Inflammatory macrophage (primary cell): Measurements from ENCODE around the gene PPARD.
"Not testable (repeated sequence)": the region's sequence is repeated elsewhere in the genome, so short reads cannot be mapped to it uniquely, and the experiment has no call there.

ENCODE experiments used
- DNase-seq, 2 donors: peaks; one replicate each; pipeline ENCODE4 v3.0.0-alpha.2; 2020 to 2022
- total RNA-seq, 18 experiments: gene quantifications; one replicate each; lab custom pipeline; 2026; ENCODE audit warnings: mixed read lengths in 6 of 18, inconsistent platforms in 2 of 18; lab: John Stamatoyannopoulos, UW

Gene PPARD
- 27.2 to 176 (median 78.5) reads per million in 18 experiments for total RNA-seq

DNA sequence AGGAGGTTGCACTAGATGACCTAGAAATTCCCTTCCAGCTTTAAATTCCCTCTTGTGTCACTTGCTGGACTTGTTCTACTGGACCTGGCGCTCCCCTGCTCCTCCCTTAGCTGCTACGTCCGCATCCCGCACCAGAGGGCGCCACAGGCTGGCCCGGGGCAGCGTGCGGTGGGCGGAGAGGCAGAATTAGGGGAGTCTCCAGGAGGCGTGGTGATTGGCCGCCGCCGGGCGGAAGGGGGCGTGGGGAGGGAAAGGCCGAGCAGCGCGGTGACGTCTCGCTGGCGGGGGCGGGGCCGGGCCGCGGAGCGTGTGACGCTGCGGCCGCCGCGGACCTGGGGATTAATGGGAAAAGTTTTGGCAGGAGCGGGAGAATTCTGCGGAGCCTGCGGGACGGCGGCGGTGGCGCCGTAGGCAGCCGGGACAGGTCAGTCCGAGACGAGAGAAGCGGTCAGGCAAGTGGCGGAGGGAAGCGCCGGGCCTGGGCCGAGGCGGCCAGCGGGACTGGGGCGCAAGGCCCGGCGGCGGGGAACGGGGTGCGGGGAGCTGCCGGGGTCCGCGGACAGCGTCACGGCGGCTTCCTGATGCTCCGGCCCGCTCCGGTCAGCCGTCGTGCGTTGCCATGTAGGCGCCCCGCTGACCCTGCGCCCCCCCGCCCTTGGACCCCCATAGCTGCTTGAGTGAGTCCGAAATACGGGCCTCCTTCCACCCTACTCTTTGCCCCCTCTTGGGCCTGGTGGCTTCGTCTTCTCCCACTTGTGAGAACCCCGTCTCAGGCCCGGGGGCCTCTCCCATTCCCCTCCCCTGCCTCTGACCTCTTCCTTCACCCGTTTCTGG, at the start of gene PPARD:
PPARD (plus strand) TSS at position 301 of the 834 bp plus-strand sequence. CDS start 68,530 bp downstream, outside the sequence.
- peak; percentile 96 to 98 for DNase-seq

DNA sequence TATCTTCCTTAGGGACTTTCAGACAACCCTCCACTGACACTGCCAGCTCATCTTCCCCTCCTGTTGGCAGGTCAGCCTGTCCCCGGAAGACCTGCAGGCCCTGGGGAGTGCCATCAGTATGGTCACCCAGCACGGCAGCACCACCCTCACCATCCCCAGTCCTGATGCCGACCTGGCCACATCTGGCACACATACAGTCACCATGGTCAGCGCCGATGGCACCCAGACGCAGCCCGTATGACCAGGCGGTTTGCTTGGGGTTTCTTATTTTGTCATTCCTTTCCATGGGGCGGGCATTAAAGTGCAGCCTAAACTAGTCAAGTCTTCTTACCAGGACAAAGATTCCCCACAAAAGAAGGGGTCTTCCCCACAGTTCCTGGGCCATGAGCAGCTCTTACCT, 48.7 kb upstream of the PPARD start:
- no peak for DNase-seq

DNA sequence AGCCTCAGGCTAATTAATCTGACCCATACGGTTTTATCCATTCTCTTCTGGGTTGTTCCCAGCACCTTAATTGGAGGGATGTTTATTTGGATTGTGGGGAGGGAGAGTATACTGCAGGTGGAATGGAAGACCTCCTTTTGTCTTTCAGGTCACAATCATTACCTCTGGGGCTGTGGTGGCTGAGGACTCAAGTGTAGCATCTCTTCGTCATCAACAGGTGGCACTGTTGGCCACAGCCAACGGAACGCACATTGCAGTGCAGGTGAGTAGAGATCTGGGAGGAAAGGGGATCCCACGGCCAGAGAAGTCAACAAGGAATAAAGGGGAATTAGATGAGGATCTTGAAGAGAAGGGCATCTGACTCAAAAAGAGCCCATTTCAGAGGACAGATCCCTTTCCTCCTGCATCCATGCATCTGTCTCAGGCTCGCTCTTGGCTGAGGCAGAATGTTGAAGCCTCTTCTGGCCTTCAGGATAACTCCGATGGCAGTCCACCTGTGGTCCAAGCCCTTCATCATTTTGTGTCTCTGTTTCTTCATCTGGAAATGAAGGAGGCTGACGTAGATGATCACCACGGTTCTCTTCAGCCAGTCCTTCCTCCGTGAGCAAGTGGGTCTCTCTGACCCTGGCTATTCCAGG, 47.9 kb upstream of the PPARD start:
- DNase-seq: peak; percentile 10 to 44

DNA sequence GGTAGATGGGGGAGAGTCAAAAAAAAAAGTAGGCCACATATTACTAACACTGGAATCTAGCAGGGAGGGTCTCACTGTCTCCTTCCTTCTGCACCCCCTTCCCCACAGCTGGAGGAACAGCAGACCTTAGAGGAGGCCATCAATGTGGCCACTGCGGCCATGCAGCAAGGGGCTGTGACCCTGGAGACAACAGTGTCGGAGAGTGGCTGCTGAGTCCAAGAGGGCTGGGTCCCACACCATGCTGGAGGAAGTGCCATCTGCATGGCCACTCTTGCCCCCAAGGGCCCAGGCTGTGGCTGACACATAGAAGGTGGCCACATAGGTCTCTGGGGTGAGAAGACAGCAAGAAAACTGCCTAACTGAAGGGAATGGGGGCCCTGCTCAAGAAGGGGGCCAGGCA, 47.3 kb upstream of the PPARD start:
- no peak for DNase-seq

DNA sequence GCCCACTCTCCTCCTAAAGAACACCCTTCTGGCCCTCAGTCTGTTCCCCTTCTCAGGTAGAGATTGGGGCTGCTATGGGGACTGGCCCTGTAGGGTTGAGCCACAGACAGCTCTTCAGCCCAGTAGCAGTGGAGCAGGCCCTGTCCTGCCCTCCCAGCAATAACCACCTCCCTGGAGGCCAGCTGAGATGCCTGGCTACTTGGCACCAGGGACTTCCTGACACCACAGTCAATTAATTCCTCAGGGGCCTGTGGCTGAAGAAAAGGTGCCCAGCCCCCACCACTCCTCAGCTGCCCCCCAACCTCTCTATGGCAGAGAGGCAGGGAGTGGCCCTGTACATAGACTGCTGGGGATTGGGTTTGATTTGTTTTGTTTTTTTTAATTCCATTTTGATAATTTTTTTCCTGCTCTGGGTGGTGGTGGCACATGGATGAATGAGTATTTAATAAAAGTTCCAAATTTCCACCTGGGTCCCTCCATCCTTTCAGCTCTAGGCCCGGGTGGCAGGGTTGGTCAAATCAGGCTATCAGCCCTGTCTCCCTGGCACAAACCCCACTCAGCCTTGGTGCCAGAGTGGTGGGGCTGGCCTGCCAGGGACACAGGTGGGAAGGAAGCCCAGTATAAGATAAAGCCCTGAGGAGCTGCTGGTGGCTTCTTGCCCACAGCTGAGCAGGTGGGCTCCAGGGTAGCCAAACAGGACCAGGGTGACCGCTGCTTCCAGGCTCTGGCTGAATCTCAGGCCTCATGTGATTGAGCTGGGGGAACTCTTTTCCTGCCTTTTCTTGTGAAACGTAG, 46.6 kb upstream of the PPARD start:
- no peak for DNase-seq

DNA sequence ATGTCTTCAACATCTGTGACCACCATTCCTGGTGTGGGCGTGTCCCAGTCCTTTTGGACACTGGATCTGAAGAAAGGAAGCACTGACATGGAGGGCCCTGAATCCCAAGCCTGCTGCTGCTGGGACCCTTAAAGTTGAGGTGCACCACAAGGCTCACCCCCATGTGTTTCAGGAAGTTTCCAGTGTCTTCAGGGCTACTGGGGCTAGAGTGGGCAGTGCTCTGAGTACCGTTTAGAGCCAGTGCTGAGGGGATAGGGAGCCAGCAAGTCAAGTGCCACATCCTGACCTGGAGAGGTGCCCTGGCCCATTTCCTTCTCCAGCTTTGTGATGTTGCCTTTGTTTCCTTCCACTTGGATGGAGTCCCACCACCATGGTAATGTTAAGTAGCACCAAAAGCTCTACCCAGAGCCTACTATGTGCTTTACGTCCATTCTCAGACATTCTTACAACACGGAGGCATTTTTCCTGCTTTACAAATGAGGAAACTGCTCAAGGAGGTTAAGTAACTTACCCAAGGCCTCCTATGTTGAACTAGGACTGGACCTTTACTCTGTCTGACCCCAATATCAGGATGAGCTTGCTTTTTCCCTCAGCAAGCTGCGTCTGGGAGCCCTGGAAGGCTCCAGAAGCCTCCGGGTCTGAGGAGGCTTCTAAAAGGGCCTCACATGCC, 45.3 kb upstream of the PPARD start:
- DNase-seq: peak; percentile 41 to 46

DNA sequence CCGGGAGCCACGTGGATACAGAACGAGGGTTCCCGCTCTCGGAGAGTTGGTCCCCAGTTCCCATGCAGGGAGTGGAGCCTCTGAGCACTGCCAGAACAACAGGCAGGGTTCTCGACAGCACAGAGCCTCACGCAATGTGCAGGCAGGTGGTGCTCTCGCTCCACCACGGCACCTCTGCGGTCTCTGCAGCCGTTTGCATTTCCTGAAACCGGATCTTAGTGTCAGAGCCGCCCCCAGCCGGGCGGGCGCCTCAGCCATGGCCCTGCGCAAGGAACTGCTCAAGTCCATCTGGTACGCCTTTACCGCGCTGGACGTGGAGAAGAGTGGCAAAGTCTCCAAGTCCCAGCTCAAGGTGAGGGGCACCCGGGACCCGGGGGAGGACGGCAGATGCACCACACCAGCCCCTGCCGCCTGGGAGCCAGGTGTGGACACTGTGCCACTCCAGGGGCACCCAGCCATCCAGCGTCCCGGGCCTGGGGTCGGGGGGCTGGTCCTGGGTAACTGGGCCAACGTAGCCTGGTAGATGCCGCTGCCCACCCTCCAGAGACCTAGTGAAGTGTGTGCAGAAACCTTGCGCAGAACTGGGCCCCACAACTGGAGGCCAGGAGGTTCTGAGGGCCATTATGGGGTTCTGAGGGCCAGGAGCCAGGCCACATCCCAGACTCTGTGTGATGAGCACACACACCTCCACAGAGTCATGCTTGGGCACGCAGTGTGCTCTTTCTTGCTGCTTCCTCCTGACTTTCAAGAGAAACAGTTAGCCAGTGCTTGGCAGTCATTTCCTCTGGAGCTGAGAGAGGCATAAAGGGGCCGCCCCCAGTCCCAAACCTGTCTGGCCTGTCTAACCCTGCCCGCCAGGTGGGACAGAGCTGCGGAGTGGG, 44.5 kb upstream of the PPARD start, which contains the start of gene DEF6:
DEF6 (plus strand) TSS at position 218 of the 881 bp plus-strand sequence; CDS start at position 257, 39 bp downstream.
- peak; percentile 82 to 90 for DNase-seq

DNA sequence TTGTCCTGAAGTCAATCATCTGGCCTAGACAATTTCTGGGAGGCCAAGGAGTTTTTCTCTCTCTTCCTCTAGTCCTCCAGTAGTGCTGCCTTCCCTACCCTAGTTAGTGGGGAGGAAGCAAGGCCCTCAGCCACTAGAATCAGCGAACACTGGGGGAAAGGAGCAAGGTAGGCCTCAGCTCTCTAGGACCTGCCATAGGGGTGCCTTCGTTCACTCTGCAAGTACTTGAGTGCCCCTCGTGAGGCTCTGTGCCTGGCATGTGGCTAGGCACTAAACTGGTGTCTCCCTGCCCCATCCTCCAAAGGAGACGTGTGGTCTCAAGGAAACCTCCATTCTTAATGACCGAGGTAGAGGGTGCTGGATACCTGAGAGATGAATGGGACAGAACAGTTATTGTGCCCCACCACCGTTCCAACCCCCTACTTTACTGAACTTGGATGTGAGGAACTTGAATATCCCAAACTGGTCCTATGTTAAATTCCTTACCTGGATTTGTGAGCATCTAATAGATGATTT, 43.7 kb upstream of the PPARD start:
- no peak for DNase-seq

DNA sequence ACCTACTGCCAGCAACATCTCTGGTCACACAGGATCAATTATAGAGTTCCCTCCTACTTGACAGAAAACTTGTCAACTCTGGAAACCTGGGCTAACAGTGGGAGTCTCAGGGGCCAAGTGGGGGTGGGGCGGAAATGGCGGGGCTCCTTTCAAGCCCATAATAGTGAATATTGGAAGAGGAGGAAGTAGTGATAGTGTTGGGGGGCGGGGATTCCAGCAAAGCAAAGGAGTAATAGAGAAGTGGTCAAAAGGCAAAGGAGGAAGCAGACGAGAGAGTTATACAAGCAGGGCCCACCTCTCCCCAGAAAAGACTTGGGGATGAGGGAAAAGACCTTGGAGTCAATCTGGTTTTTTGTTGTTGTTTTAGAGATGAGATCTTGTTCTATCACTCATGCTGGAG, 42.7 kb upstream of the PPARD start:
- peak; percentile 63 to 76 for DNase-seq

DNA sequence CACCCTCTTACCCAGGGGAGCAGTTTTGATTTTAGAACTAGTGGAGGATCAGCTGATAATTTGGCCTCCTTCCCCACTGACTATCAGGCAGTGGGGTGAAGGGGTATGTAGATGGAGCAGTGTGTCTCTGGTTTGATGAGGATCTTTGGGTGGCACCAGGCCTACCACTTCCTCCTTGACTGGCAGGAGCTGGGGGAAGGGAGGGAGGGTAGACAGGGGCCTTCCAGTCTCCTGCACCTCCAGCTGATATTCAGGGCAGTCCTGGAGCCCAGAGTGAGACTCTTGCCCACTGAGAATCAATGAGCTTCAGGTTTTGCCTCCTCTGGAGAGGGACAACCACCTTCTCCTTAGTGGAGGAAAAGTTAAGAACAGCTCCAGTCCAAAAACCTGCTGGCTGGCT, 41.5 kb upstream of the PPARD start:
- DNase-seq: peak in 1 of 2 donors; percentile 19

DNA sequence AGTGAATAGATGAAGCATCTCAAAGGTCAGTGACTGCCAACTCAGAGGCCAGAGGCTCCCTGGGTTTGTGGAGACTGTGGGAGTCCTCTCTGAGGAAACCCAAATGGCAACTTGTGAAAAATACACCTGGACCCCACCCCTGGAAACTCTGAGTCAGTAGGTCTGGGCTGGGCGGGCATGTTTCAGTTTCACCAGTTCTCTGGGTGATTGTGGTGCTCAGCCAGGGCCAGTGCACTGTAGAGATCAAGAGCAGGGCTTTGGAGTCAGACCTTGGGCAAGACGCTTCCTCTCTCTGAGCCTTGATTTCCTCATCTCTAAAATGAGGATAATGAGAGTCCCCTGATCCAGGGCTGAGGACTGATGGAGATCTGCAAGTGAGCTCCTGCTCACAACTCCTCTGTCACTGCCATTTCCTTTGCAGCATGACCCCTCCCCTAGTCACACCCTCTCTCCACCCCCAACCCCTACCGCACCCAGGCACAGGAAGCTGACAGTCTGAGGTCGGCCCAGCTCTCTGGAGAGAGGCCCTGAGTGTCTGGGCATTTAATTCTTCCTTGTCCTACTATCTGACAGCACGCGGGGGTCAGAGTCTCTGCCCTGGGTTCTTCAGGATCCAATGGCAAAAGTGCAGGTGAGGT, 39.6 kb upstream of the PPARD start:
- DNase-seq: peak; percentile 79 to 88

DNA sequence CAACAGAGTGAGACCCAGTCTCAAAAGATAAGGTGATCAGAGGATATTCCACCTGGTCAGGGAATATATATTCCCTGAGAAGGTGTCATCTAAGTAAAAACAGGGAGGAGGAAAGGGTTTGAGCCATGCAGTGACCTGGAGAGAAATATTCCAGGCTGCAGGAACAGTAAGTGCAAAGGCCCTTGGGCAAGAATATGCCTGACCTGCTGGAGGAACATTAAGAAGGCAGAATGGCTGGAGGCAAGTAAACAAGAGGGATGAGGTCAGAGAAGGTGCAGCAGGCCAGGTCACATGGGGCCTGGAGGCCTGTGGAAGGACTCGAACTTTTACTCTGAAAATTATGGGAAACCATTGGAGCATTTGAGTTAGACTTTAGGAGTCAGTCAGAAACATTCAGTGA, 38.1 kb upstream of the PPARD start:
- DNase-seq: no peak

DNA sequence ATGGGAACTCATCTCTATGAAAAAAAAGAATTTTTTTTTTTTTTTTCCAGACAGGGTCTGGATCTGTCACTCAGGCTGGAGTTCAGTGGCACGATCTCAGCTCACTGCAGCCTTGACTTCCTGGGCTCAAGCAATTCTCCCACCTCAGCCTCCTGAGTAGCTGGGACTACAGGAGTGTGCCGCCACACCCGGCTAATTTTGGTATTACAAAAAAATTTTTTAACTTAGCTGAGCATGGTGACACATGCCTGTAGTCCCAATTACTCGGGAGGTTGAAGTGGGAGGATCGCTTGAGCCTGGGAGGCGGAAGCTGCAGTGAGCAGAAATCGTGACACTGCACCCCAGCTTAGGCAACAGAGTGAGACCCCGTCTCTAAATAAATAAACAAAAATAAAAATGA, 37.2 kb upstream of the PPARD start:
- DNase-seq: no peak

DNA sequence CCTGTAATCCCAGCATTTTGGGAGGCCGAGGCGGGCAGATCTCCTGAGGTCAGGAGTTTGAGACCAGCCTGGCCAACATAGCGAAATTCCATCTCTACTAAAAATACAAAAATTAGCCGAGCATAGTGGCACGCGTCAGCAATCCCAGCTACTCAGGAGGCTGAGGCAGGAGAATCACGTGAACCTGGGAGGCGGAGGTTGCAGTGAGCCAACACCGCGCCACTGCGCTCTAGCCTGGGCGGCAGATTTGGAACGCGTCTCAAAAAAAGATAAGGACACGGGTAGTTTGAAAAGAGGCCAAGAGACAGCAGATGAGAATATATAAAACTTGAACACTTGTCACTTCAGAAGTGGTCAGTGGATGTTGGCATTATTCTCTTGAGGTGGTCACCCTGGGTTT, 35.2 kb upstream of the PPARD start:
- DNase-seq: not testable (repeated sequence)

DNA sequence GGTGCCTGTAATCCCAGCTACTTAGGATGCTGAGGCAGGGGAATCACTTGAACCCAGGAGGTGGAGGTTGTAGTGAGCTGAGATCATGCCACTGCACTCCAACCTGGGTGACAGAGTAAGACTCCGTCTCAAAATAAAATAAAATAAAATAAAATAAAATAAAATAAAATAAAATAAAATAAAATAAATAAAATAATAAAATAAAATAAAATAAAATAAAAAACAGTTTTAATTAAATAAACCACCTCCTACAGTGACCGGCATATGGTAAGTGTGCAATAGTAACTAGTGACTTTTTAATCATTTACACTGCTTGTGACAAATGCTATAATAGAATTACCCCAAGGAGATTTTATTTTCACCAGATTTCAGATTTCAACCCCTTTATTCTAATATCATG, 33.8 kb upstream of the PPARD start:
- DNase-seq: not testable (repeated sequence)

DNA sequence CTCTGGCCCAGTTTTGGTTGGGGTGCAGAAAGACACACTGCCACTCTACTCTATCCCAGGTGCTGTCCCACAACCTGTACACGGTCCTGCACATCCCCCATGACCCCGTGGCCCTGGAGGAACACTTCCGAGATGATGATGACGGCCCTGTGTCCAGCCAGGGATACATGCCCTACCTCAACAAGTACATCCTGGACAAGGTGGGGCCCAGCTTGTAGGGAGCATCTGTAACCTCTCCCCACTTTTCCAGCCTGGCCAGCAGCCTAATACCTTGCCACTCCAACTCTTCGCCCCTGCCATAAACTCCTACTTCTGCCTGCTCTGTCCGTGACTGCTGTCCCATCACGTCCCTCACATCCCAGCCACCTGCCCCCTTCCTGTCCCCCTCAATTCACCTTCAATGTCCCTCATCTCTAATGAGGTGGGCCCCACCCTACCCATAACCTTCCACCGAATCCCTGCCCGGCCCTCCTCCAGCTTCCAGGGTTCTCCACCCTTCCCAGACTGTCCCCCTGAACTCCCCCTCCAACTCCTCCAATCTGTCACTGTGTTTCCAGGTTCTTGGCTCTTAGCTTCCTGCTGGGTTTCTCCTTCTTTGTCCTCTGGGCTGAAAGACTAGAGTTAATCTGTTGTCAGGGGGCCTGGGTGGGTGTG, 32.6 kb upstream of the PPARD start:
- no peak for DNase-seq

DNA sequence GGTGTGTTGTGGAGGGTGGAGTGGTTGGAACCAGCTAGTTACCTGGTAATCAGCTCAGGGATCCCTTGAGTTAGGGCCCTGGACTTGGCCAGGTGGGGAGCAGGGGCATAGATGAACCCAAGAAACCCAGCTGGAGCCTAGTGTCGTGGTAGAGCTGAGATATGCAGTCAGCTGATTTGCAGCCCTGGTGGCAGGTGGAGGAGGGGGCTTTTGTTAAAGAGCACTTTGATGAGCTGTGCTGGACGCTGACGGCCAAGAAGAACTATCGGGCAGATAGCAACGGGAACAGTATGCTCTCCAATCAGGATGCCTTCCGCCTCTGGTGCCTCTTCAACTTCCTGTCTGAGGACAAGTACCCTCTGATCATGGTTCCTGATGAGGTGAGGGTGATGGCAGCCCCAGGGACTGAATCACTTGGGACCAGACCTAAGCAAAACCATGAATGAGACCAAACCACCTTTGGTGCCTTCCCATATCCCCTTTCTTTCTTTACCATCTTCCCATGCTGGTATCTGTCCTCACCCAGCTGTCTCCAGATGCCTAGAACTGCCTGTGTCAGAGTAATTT, 32.0 kb upstream of the PPARD start:
- DNase-seq: peak in 1 of 2 donors; percentile 9

DNA sequence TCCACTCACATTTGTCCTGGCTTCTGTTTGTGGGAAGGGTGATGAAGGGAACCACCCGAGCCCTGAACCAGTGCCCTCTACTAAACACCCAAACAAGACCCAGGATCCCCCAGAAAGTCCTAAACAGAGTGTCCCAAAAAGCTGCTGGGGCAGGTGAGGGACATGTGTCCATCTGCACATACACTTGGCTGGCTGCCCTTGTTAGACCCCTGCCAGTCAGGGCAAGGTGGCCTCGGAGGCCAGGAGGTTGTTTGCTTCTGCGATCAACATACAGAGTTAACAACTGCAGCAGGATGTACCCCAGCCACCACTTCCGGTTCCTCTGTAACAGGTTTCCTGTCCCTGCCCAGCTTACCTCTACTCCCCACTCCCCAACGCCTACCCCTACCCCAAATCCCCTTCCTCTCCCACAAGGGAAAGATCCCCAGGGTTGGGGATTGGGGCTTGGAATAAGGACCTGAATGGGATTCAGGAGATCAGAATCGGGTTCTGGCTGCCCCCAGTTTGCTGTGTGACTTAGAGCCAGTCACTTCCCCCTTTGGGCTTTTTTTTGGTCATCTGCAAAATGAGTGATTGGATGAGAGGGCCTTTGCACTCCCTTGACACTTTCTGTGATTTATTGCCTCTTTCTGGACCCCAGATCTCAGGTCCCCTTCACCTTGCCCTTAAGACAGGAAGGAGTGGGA, 30.8 kb upstream of the PPARD start:
- peak; percentile 30 to 33 for DNase-seq
